Retina (tissue), 1 donor: ENCODE results near the gene RSPO4.
A peak's percentile ranks its signal among the peaks of the same experiment; 100 is the strongest.
"Not testable (repeated sequence)": the region's sequence is repeated elsewhere in the genome, so short reads cannot be mapped to it uniquely, and the experiment has no call there.

Experiments used
- DNase-seq: peaks from one replicate; pipeline ENCODE4 v3.0.0-alpha.2; 2016

The RSPO4 gene

GRCh38 chr20:1001911-1002681 lies at the start of gene RSPO4:
Gene RSPO4 (minus strand): TSS chr20:1002311. CDS start chr20:1002164, 147 bp downstream.
- no peak for DNase-seq

- no peak for DNase-seq
Measured at GRCh38 chr20:1050440-1050839, 48.3 kb upstream of the RSPO4 start.

GRCh38 chr20:1045860-1046418 lies 43.8 kb upstream of the RSPO4 start:
- no peak for DNase-seq

GRCh38 chr20:1041845-1042390 lies 39.8 kb upstream of the RSPO4 start:
- DNase-seq: no peak

- no peak for DNase-seq
Measured at GRCh38 chr20:1038205-1038604, 36.1 kb upstream of the RSPO4 start.

- no peak for DNase-seq
Measured at GRCh38 chr20:1037039-1037438, 34.9 kb upstream of the RSPO4 start.

- no peak for DNase-seq
Measured at GRCh38 chr20:1035466-1035865, 33.4 kb upstream of the RSPO4 start.

GRCh38 chr20:1034415-1034789 lies 32.3 kb upstream of the RSPO4 start:
- DNase-seq: no peak

GRCh38 chr20:1033751-1034414 lies 31.8 kb upstream of the RSPO4 start:
- DNase-seq: no peak

- no peak for DNase-seq
Measured at GRCh38 chr20:1029980-1030379, 27.9 kb upstream of the RSPO4 start.

GRCh38 chr20:1026214-1026613 lies 24.1 kb upstream of the RSPO4 start:
- not testable (repeated sequence) for DNase-seq

- no peak for DNase-seq
Measured at GRCh38 chr20:1022871-1023270, 20.8 kb upstream of the RSPO4 start.

GRCh38 chr20:1020614-1021013 lies 18.5 kb upstream of the RSPO4 start:
- DNase-seq: no peak

- no peak for DNase-seq
Measured at GRCh38 chr20:1019344-1019743, 17.2 kb upstream of the RSPO4 start.

GRCh38 chr20:1017677-1018076 lies 15.6 kb upstream of the RSPO4 start:
- no peak for DNase-seq

GRCh38 chr20:1015181-1015580 lies 13.1 kb upstream of the RSPO4 start:
- no peak for DNase-seq

GRCh38 chr20:1014471-1014870 lies 12.4 kb upstream of the RSPO4 start:
- no peak for DNase-seq

- DNase-seq: no peak
Measured at GRCh38 chr20:1013566-1014340, 11.6 kb upstream of the RSPO4 start.

- DNase-seq: no peak
Measured at GRCh38 chr20:1012359-1013168, 10.5 kb upstream of the RSPO4 start.

- DNase-seq: no peak
Measured at GRCh38 chr20:1010659-1011058, 8.5 kb upstream of the RSPO4 start.

GRCh38 chr20:1005452-1006027 lies 3.4 kb upstream of the RSPO4 start:
- peak; percentile 32 for DNase-seq
